ENCODE measurements around the gene MPHOSPH9. TPM values are rescaled to one million over a fixed set of nuclear protein-coding genes. Genes with fewer than 3 reads are reported as not detected.

Gene MPHOSPH9, protein sequence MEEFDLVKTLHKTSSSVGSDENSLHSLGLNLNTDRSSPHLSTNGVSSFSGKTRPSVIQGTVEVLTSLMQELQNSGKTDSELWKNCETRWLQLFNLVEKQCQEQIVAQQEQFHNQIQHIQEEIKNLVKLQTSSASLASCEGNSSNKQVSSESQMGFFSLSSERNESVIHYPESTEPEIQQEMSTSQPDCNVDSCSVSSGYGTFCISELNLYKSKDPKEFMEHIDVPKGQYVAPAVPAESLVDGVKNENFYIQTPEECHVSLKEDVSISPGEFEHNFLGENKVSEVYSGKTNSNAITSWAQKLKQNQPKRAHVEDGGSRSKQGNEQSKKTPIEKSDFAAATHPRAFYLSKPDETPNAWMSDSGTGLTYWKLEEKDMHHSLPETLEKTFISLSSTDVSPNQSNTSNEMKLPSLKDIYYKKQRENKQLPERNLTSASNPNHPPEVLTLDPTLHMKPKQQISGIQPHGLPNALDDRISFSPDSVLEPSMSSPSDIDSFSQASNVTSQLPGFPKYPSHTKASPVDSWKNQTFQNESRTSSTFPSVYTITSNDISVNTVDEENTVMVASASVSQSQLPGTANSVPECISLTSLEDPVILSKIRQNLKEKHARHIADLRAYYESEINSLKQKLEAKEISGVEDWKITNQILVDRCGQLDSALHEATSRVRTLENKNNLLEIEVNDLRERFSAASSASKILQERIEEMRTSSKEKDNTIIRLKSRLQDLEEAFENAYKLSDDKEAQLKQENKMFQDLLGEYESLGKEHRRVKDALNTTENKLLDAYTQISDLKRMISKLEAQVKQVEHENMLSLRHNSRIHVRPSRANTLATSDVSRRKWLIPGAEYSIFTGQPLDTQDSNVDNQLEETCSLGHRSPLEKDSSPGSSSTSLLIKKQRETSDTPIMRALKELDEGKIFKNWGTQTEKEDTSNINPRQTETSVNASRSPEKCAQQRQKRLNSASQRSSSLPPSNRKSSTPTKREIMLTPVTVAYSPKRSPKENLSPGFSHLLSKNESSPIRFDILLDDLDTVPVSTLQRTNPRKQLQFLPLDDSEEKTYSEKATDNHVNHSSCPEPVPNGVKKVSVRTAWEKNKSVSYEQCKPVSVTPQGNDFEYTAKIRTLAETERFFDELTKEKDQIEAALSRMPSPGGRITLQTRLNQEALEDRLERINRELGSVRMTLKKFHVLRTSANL
- polyA plus RNA-seq (ENCODE audit: insufficient read length in 10 of 10) = 10 to 100 TPM; 11.9 to 28.3 (median 21.2) TPM
- long read RNA-seq, donor 1 = 0 reads
- long read RNA-seq, donor 2 = 0 reads
- long read RNA-seq, donor 3 = 0 reads
- long read RNA-seq, donor 4 = 0 reads
- long read RNA-seq, donor 5, partial matches to known transcripts = 0 of 1 reads
- long read RNA-seq, donor 5, other reads (novel, unspliced or antisense) = 0 of 1 reads
- long read RNA-seq, donor 6, partial matches to known transcripts = 28 of 57 reads
- long read RNA-seq, donor 6, other reads (novel, unspliced or antisense) = 29 of 57 reads
- long read RNA-seq, donor 7 = 0 reads
- long read RNA-seq, donor 8 = 0 reads
- long read RNA-seq, donor 9 = 0 reads

DNA sequence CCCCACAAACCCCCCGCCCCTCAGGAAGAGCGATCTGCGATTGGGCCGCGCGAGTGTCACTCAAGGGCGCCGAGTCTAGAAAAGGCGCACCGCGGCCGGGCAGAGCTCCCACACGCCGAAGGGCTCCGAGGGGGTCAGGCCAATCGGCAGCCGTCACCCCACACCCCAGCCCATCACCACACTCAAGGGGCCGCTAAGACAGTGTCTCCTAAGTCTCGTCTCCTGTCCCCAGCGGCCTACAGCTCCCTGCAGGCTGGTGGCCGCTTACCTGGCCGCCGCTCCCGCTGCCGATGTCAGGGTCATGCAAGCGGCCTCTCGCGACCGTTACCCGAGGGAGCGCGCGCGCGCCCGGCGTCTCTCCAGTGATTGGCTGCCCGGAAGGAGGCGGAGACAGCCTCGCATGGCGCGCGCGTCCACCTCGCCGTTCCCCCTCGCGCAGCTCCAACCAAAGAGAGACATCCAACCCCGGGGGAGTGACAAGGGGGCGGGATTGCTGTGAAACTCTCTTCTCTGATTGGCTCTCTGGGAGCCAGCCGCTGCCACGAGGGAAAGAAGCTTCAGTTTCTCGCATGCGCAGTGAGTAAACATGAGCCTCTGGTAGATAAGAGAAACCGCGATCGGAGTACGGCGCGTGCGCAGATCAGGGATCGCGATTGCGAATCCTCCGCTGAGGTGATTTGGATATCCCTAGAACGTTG, at the start of gene MPHOSPH9, which contains the start of gene MTRFR:
TSS of gene MPHOSPH9 (minus strand) at position 335 of the 698 bp plus-strand sequence. CDS start 2,777 bp downstream, outside the sequence.
TSS of gene MTRFR (plus strand) at position 630 of the 698 bp plus-strand sequence. CDS start 20,239 bp downstream, outside the sequence.
- peak; percentile 100 for DNase-seq

- no peak for DNase-seq
These were observed 49.2 kb upstream of the MPHOSPH9 start for GRCh38 chr12:123282111-123282510.

DNA sequence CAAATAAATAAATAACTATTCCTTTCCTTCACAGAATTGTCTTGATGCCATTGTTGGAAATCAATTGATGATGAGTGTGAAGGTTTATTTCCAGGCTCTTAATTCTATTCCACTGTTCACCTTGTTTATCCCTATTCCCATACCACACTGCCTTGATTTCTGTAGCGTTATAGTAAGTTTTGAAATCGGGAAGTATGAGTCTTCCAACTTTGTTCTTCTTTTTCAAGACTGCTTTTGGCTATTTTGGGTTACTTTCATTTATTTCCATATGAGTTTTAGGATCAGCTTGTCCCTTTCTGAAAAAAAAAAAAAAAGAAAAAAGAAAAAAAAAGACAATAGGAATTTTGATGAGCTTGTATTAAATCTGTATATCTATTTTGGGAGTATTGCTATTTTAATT, 48.0 kb upstream of the MPHOSPH9 start:
- DNase-seq = no peak

DNA sequence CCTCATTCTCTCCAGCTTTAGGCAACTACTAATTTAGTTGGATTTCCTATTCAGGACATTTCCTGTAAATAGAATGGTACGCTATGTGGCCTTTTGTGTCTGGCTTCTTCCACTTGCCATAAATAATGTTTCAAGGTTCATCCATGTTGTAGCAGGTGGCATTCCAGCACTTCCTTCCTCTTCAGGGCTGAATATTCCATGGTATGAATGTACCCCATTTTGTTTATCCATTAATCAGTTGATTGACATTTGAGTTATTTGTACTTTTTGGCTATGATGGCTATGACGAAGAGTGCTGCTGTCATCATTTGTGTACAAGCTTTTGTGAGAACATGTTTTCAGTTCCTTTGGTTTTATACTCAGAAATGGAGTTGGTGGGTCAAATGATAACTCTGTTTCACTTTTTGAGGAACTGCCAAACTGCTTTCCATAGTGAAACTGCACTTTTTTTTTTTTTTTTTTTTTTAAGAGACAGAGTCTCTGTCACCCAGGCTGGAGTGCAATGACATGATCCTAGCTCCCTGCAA, 45.2 kb upstream of the MPHOSPH9 start:
- peak in 1 of 3 donors; percentile 23 for DNase-seq

DNA sequence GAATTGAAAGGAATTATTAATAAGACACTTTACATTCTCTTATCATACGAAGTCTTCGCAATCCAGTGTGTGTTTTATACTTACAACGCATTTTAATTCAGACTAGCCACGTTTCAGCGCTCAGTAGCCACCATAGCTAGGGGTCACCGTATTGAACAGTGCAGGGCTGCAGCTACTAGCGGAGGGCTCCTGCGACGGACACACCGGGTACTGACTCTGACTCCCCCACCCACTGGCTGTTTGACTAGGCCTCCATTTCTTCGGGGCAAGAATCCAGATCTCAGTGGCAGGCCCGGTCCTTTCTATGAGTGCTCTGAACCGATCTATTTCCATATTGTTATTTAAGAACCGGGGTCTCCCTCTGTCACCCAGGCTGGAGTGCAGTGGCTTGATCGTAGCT, 40.2 kb upstream of the MPHOSPH9 start:
- DNase-seq = no peak

DNA sequence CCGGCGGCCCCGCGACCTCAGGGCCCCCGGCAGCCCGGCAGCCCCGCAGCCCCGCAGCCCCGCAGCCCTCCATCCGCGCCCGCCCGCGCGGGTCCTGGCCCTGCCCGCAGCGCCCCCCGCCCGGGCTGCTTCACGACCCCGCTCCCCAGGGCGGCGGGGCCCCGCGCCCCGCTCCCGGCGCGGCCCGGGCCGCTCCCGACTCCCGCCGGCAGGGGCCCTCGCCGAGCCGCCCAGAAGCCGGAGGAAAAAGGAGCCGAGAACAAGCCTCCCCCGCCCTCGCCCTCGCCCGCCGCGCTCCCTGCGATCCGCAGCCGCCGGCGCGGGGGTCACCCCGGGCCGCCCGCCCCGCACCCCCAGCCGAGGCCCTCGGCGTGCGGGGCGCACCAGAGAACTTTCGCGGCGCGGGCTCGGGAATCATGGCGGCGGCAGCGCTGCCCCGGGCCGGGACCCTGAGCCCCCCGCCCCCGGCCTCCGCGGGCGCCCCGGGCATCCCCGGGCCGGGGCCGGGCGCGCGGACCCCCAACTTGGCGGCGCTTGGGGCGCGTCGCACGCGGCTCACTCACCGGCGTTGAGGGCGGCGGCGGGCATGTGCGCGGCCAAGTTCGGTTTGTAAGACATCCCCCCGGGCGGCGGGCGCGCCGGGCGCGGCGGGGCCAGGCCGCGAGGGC, 38.2 kb upstream of the MPHOSPH9 start:
- peak; percentile 51 to 82 (median 70) for DNase-seq

GRCh38 chr12:123270214-123271000, 37.5 kb upstream of the MPHOSPH9 start:
- DNase-seq = peak in 2 of 3 donors; percentile 49 to 76

DNA sequence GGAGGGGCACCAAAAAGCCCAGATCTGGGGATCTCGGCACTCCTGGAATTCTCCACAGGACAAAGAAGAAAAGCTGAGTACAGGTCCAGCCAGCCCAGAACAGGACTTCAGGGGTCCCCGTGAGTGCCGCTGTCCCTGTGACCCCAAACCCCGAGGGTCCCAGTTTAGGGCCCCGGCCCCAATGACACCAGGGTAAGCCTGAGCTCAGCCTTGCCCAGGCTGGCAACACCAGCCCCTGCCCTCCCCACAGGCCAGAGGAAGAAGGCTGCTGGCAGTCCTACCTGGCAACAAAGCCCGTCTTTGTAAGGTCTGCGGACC, 36.9 kb upstream of the MPHOSPH9 start:
- DNase-seq = peak in 1 of 3 donors; percentile 22

- DNase-seq = peak; percentile 77 to 89 (median 77)
These were observed 36.5 kb upstream of the MPHOSPH9 start for GRCh38 chr12:123269395-123269892.

GRCh38 chr12:123268850-123269249, 35.9 kb upstream of the MPHOSPH9 start:
- no peak for DNase-seq

DNA sequence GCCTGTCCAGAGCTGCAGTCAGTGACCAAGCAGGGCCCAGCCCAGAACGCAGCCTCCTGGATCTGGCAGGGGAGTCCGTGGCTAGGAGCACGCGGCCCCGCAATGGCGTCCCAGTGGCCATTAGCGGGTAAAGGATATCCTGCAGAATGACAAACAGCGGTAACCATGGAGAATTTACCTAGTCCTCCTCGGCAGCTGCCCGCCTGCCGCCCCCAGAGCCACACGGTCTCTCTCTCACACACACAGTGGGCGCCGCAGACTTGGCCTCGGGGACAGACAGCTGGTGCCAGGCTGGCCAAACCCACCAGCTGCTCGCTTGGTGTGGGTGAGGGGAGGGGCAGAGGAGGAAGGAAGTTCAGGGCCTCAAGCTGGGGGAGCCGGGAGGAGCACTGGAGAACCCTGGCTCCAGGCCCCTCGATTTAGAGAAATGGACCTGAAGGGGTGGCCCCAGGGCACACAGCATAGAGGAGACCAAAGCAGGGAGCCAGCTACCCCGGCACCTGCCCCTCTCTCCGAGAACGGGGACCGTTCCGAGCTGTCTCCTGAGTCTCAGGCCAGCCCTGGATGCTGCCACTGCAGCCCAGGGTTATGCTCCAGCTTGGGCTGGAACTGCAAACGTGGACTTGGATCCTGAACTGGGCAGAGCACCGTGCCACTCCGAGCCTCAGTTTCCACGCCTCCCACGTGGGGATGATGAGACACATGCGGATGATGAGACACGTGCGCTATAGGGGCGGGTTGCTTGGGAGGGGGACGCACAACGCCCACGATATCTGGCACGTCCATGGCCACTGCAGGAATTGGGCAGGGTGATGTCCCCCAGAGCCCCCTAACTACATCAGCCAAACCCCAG, 35.3 kb upstream of the MPHOSPH9 start:
- peak; percentile 71 to 88 (median 75) for DNase-seq

- no peak for DNase-seq
These were observed 34.5 kb upstream of the MPHOSPH9 start for GRCh38 chr12:123267335-123267920.

DNA sequence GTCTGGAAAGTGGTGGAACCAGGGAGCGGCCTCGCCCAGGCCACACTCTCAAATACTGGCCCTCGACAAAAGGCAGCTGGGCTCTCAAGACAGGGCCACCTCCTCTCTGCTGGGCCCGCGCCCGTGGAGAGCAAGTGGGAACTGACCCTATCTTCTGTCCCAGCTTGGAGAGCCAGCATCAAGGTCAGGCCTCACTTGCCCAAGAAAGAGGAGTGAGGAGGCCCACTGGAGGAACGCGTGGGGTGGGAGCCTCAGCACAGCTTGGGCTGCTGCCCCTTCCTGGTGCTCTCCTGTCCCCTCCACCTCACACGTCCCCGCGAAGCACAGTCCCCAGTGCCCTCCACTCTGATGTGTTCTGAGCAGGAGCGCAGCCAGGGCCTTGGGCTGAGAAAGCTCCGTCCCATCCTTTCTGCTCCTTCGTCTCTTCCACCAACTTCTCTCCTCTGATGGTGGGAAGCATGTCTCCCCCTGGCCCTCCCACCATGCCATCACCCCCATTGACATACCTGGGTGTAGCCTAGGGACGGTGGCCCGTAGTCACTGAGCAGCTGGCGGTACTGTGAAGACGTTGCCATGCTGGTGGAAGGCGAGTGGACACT, 33.8 kb upstream of the MPHOSPH9 start:
- DNase-seq = no peak

GRCh38 chr12:123265851-123266678, 33.1 kb upstream of the MPHOSPH9 start:
- DNase-seq = no peak

DNA sequence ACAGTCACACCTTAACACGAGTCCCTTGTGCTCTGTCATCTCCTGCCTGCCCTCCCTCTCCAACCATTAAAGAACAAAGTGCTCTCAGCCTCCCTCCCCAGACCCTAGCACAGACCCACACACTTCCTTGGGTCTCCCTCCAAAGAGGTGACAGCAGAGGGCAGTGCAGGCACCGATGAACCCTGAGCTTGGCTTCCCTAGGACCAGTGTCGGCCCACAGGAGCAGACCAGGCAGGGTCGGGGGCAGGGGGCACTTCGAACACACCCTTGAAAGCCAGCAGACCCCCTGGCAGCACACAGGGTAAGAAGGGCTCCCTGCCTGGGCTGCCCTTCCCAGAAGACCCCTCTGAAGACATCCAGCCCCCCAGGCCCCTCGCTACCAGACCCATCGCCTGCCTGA, 31.7 kb upstream of the MPHOSPH9 start:
- DNase-seq = no peak
